ENCODE results near the gene FAM120C.

DNA sequence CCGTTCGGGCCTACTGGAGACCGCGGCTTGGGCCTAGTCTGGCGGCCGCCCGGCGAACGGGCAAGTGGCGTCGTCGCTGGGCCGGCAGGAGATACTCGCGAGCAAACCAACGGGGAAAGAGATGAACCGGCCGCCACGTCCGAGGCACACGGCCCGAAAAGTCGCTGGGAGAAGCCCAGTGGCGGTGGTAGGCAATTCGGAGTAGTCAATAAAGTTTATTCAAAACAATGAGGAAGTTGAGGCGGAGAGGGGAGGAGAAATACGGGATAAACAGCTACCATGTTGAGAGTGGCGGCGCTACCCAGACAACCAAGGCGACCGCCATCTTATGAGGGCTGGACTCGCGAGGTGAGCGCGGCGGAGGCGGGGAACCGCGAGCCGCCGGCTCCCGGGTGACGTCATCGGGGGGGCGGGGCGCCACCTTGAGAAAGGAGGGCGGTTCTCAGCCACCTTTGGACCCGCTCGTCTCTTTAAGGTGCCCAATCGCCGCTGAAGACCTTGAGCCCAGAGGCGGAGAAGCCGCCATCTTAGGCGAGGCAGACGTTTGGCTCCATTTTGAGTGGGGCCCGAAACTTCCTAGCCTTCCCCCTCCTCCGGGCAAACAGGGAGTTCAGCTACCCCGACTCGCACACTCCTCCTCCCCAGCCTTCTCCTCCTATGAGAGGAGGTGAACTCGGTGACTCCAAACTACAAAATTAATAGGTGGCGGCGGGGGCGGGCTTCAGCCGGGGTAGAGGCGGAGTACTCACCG, 138.8 kb downstream of the FAM120C start, which contains the start of gene PHF8:
- TF ChIP-seq, protein P1, sequence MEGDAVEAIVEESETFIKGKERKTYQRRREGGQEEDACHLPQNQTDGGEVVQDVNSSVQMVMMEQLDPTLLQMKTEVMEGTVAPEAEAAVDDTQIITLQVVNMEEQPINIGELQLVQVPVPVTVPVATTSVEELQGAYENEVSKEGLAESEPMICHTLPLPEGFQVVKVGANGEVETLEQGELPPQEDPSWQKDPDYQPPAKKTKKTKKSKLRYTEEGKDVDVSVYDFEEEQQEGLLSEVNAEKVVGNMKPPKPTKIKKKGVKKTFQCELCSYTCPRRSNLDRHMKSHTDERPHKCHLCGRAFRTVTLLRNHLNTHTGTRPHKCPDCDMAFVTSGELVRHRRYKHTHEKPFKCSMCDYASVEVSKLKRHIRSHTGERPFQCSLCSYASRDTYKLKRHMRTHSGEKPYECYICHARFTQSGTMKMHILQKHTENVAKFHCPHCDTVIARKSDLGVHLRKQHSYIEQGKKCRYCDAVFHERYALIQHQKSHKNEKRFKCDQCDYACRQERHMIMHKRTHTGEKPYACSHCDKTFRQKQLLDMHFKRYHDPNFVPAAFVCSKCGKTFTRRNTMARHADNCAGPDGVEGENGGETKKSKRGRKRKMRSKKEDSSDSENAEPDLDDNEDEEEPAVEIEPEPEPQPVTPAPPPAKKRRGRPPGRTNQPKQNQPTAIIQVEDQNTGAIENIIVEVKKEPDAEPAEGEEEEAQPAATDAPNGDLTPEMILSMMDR (IDR thresholded peaks at IDR 0.05; ENCODE audit: low read length): no peak
- TF ChIP-seq EZH2phosphoT487 (IDR thresholded peaks at IDR 0.05; ENCODE audit: low read length): no peak

Data from MM.1S (cell line).